Kidney (tissue), 14 donors: ENCODE results near the gene GREM2. TPM values are rescaled to one million over a fixed set of nuclear protein-coding genes. Genes with fewer than 3 reads are reported as not detected.

Experiments used
- DNase-seq, 5 donors: peaks; one replicate each; pipeline ENCODE4 v3.0.0-alpha.2; 2013 to 2020
- FAIRE-seq: peaks from 2 replicates; lab custom pipeline; 2012; peaks lifted over from hg19 to GRCh38; lab: Jason Lieb, UNC
- H3K27ac ChIP-seq, 2 donors: one replicate each; pipeline ENCODE4 v1.7.0; 2013; ENCODE audit warnings: low read depth in 2 of 2, low read length in 2 of 2, inconsistent platforms in 1 of 2
- H3K27me3 ChIP-seq: one replicate; pipeline ENCODE4 v1.7.1; 2013; ENCODE audit warnings: low read length, inconsistent platforms; ENCODE audit not compliant: control insufficient read depth, insufficient read depth
- H3K36me3 ChIP-seq, 3 donors: one replicate each; pipeline versions ENCODE4 v1.7.0 to v1.7.1; 2013; ENCODE audit warnings: low read length in 3 of 3, control low read depth in 1 of 3, inconsistent platforms in 1 of 3; ENCODE audit not compliant: insufficient read depth in 3 of 3, control insufficient read depth in 2 of 3
- H3K4me1 ChIP-seq, 3 donors: one replicate each; pipeline versions ENCODE4 v1.7.0 to v1.7.1; 2013; ENCODE audit warnings: low read length in 3 of 3, inconsistent platforms in 1 of 3, low read depth in 1 of 3; ENCODE audit not compliant: control insufficient read depth in 2 of 3, insufficient read depth in 2 of 3
- H3K4me3 ChIP-seq, 3 donors: one replicate each; pipeline versions ENCODE4 v1.7.0 to v1.8.1; 2013; ENCODE audit warnings: low read length in 3 of 3, control low read depth in 1 of 3, inconsistent platforms in 1 of 3
- H3K9ac ChIP-seq, 3 donors: one replicate each; pipeline versions ENCODE4 v1.7.0 to v1.7.1; 2013; ENCODE audit warnings: low read length in 3 of 3, control low read depth in 1 of 3, inconsistent platforms in 1 of 3
- H3K9me3 ChIP-seq, 3 donors: one replicate each; pipeline versions ENCODE4 v1.7.0 to v1.7.1; 2013; ENCODE audit warnings: low read length in 3 of 3, control low read depth in 1 of 3, inconsistent platforms in 1 of 3; ENCODE audit not compliant: control insufficient read depth in 2 of 3, insufficient read depth in 1 of 3
- intact Hi-C: fragments of 100-400 bp; cut with DNase I; formaldehyde crosslinking; loops from one replicate; pipeline ENCODE4 v1.11.1; 2022
- polyA plus RNA-seq: library from polyadenylated mRNA; stranded (reverse); fragments of 350-450 nt; fragmentation: Illumina TruSeq; extraction: RNeasy Lipid Tissue Mini Kit (QIAGEN cat#74804); gene quantifications from one replicate; pipeline ENCODE4 v1.2.3, GENCODE V29; 2014; ENCODE audit warnings: low read depth, low replicate concordance; ENCODE audit not compliant: insufficient read depth
- total RNA-seq: library from RNA; stranded (reverse); fragmentation: NEBNext Ultra II Directional; extraction: Animal tissue kit (Norgen Biotek cat#: 25700); gene quantifications from one replicate; pipeline ENCODE4 v1.2.1, GENCODE V29; 2021
- TF ChIP-seq, protein P1 (sequence below): IDR thresholded peaks from 3 replicates; pipeline ENCODE4 v1.5.1; 2012; ENCODE audit warnings: mild to moderate bottlenecking, moderate library complexity, borderline replicate concordance; ENCODE audit not compliant: insufficient read depth; ENCODE audit errors: extremely low read depth
- donor health status: control.
- donor health status: control.
- donor health status: control.
- donor health status: control.
- donor health status: control.
- donor health status: DM: yes; HTN: yes; CAD: no.
- donor health status: Normal renal cell carcinoma (clear cell type).

The GREM2 gene
- total and polyA plus RNA-seq, 2 donors from 2014 or later = 0.34 to 0.50 TPM

DNA sequence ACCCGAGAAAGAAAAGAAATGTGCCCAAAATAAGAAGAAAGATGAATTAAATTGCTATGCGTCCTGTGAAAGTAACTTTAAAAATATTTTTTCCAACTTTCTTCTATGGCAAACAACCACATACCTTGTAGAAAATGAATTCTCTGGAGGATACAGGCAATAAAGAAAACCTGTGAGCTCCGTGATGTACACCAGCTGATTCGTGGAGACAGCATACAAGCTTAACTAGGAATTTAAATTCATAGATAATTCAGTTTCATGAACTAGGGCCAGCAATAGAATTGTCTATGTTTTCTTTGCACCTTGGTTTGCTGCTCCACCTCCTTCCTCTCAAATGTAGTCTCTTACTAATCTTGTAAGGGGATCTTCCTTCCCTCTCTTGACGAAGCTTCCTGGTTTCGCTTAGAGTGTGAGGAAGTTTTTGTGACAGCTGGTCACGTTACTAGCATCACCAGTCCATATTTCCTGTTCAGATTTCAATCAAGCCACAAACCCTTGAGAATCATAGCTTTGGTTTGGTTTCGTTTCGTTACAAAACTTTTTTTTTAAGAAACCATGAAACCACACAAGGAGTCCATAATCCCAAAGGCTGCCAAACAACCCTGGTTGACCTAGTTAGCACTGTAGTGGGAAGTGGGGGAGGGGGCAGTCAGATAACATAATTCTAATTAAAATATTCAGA, 35.8 kb downstream of the GREM2 start:
- peak in 1 of 5 donors; percentile 43 for DNase-seq
- FAIRE-seq = no peak
- Histone ChIP-seq H3K4me1 (no peaks in the 10 kb centered on the region), H3K27me3 (no peaks in the 10 kb centered on the region), H3K4me3 (peak overlapping the region; percentile 36 to 57 (median 44)), H3K9me3 (no peaks in the 10 kb centered on the region), H3K9ac (peak overlapping the region in 1 of 3 donors; percentile 42), H3K27ac (no peak overlapping the region), H3K36me3 (no peaks in the 10 kb centered on the region)
- TF ChIP-seq, protein P1, sequence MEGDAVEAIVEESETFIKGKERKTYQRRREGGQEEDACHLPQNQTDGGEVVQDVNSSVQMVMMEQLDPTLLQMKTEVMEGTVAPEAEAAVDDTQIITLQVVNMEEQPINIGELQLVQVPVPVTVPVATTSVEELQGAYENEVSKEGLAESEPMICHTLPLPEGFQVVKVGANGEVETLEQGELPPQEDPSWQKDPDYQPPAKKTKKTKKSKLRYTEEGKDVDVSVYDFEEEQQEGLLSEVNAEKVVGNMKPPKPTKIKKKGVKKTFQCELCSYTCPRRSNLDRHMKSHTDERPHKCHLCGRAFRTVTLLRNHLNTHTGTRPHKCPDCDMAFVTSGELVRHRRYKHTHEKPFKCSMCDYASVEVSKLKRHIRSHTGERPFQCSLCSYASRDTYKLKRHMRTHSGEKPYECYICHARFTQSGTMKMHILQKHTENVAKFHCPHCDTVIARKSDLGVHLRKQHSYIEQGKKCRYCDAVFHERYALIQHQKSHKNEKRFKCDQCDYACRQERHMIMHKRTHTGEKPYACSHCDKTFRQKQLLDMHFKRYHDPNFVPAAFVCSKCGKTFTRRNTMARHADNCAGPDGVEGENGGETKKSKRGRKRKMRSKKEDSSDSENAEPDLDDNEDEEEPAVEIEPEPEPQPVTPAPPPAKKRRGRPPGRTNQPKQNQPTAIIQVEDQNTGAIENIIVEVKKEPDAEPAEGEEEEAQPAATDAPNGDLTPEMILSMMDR = no peak
- intact Hi-C loops = no loop called here

DNA sequence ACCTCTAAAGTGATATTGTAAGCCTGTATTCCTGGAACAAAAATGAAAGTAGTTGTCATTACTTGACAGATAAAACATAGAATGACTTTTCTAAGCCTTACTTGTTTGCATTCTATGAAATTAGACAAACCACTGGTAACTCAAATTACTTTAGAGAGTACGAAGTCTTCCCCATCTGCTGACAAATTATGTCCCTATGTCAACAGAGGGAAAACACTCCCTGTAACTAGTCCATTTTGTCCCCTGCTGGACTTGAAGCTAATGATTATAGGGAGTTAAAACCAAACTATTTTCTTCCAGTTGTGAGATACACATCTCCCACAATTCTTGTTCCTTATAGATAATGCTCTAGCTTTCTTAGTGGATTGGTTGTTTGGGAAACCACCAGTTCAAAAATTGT, 39.6 kb downstream of the GREM2 start:
- Histone ChIP-seq H3K4me3 (no peak overlapping the region), H3K36me3 (no peaks in the 10 kb centered on the region), H3K9ac (no peak overlapping the region), H3K4me1 (no peaks in the 10 kb centered on the region), H3K9me3 (no peaks in the 10 kb centered on the region), H3K27me3 (no peaks in the 10 kb centered on the region), H3K27ac (no peak overlapping the region)
- DNase-seq (no peak), FAIRE-seq (no peak)
- intact Hi-C loops = no loop called here
- TF ChIP-seq, protein P1 = no peak

DNA sequence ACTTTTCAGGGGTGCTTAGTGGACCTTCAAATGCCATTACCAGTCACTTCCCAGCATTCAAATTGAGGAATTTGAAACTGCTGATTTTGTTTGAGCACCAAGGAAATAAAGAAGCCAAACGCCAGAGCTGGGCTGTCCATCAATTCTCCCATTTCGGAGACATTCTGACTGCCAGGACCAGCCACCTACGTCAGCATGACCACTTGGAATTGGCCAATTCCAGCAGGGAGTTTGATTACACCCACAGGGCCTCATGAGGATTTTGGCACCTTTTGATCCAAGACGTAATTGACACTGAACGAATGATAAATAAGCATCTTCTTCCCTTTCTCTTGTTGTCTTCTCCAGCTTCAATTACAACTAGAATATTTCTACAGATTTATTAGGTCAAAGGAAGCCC, 40.2 kb downstream of the GREM2 start:
- TF ChIP-seq, protein P1 = no peak
- H3K4me3 ChIP-seq = no peak overlapping the region
- no peak overlapping the region for H3K27ac ChIP-seq
- H3K27me3 ChIP-seq = no peaks in the 10 kb centered on the region
- DNase-seq (no peak), FAIRE-seq (no peak)
- H3K4me1 ChIP-seq = no peaks in the 10 kb centered on the region
- no peaks in the 10 kb centered on the region for H3K36me3 ChIP-seq
- H3K9ac ChIP-seq = no peak overlapping the region
- intact Hi-C loops = no loop called here
- no peaks in the 10 kb centered on the region for H3K9me3 ChIP-seq
